GM18868 (cell line): ENCODE data around the gene C6orf15.

Experiments
- ATAC-seq: cut with Tn5 transposase; IDR thresholded peaks from one replicate; pipeline ENCODE4 v1.9.1; 2021; ENCODE audit warnings: mild to moderate bottlenecking, moderate library complexity; ENCODE audit not compliant: unreplicated experiment

C6orf15 gene

GRCh38 chr6:31131595-31131994, 19.2 kb upstream of the C6orf15 start:
- ATAC-seq, result no peak

- no peak for ATAC-seq
These were observed 18.4 kb upstream of the C6orf15 start for GRCh38 chr6:31130751-31131150.

- ATAC-seq, result no peak
These were observed 16.8 kb upstream of the C6orf15 start for GRCh38 chr6:31129130-31129529.

- no peak for ATAC-seq
These were observed 15.8 kb upstream of the C6orf15 start for GRCh38 chr6:31128093-31128676.

- no peak for ATAC-seq
These were observed 14.2 kb upstream of the C6orf15 start for GRCh38 chr6:31126396-31127175.

GRCh38 chr6:31125586-31126363, 13.4 kb upstream of the C6orf15 start:
- ATAC-seq, result no peak

- no peak for ATAC-seq
These were observed 12.8 kb upstream of the C6orf15 start for GRCh38 chr6:31125162-31125561.

- ATAC-seq, result no peak
These were observed 10.7 kb upstream of the C6orf15 start for GRCh38 chr6:31122791-31123706.

GRCh38 chr6:31121131-31121790, 8.9 kb upstream of the C6orf15 start:
- ATAC-seq, result no peak

GRCh38 chr6:31120151-31120915, 8.0 kb upstream of the C6orf15 start, which contains the start of gene CDSN:
Gene CDSN (minus strand): TSS chr6:31120446. CDS start chr6:31120419, 27 bp downstream.
- ATAC-seq, result no peak

- no peak for ATAC-seq
These were observed 5.8 kb upstream of the C6orf15 start for GRCh38 chr6:31118178-31118577.

- ATAC-seq, result no peak
These were observed 4.4 kb upstream of the C6orf15 start for GRCh38 chr6:31116661-31117385.

GRCh38 chr6:31115941-31116560, 3.7 kb upstream of the C6orf15 start:
- no peak for ATAC-seq

GRCh38 chr6:31114970-31115849, 2.8 kb upstream of the C6orf15 start:
- no peak for ATAC-seq

- ATAC-seq, result no peak
These were observed 2.1 kb upstream of the C6orf15 start, which contains the start of gene PSORS1C1 for GRCh38 chr6:31114541-31114878. Gene PSORS1C1 (plus strand): TSS chr6:31114800. CDS start chr6:31129633, 14,833 bp downstream.

- ATAC-seq, result no peak
These were observed 1.6 kb upstream of the C6orf15 start for GRCh38 chr6:31113861-31114540.

GRCh38 chr6:31111712-31112111, 663 bp downstream of the C6orf15 start:
- no peak for ATAC-seq
